ENCODE measurements around the gene ADGRB2.

DNA sequence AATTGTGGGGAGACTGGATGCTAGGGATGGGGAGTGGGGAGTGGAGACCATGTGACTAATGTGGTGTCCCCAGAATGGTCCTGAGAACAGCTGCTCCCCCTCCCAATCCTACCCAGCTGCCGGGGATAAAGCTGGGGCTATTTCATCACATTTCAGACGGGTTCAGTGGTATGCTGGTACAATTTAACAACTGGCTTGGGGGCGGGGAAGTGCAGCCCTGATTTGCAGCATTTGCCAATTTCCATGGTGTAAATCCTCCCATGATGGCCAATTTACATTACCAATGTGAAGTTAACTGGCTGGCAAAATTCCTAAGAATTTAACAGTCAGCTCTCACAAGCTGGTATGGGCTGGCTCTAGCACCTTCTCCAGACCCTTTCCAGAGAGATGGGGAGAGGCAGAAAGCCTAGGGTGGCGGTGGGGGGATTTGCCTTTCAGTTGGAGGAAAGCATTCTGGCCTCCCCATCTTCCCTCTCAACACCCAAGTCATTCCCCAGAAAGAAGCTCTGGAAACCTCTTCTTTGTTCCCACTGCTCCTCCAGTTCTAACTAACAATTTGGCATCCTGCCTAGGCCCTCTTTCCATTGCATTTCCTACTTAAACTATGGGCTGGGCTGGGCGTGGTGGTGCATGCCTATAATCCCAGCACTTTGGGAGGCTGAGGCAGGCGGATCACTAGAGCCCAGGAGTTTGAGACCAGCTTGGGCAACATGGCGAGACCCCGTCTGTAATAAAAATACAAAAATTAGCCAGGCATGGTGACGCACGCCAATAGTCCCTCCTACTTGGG is 11.3 kb upstream of the ADGRB2 start:
- TF ChIP-seq CTCF (IDR thresholded peaks at IDR 0.05; ENCODE audit: borderline replicate concordance, extremely low read depth, low read length, poor library complexity, severe bottlenecking) = no peak
- TF ChIP-seq EZH2 (IDR thresholded peaks at IDR 0.05; ENCODE audit: borderline replicate concordance, low read depth, low read length, severe bottlenecking) = no peak

All from DND-41 (cell line).